HG03103 (cell line): ENCODE measurements around the gene TCF25.
"Not testable (repeated sequence)": the region's sequence is repeated elsewhere in the genome, so short reads cannot be mapped to it uniquely, and the experiment has no call there.

Experiments used
- ATAC-seq: cut with Tn5 transposase; IDR thresholded peaks from one replicate; pipeline ENCODE4 v1.9.1; 2021; ENCODE audit warnings: low read depth; ENCODE audit not compliant: unreplicated experiment

The TCF25 gene

DNA sequence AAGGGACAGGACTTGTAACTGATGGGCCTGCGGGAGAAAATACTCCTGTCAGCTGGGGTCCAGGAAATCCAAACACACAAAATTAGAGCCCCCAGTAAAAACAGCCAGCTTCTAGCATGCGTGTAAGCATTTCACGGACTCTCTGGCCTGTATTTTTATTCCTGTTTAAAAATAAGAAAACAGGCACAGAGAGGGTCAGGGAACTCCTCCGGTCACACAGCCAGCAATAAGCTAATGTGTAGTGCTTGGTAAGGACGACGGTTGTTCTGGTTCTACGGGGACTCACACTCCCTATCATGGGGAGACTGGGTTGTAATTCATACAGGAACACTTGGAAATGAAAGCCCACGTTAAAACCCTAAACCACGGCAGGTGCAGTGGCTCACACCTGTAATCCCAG, 1.5 kb upstream of the TCF25 start:
- ATAC-seq: no peak

DNA sequence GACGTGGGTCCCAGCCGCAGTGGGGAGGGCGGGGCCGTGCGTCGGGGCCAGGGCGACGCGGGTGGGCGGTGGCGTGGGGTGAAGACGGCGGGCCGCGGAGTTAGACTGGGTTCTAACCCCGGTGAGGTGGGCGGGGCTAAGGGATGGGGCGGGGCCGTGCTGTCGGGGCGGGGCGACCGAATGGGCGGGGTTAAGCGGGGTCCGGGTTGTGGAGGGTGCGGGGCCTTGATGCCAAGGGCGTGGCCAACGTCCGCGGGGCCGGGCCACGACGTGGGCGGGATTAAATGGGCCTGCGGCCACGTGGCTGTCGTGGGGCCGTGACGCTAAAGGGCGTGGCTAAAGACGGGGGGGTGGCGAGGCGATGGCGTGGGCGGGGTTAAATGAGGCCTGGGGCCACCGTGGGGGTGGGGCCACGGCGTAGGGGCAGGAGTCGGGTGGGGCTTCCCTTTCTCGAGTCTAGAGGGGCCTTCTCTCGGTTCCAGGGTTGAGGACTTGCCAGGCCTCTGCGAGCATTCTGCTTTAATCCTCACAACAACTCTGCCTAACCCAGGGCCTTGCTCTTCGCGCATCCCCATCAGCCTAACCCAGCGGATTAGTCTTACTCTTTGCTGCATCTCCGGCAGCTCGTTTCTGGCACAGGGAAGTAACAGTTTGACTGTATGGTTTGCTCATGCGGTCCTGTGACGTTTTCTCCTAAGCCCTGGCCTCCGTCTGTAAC, 739 bp downstream of the TCF25 start:
- ATAC-seq: peak; percentile 55

DNA sequence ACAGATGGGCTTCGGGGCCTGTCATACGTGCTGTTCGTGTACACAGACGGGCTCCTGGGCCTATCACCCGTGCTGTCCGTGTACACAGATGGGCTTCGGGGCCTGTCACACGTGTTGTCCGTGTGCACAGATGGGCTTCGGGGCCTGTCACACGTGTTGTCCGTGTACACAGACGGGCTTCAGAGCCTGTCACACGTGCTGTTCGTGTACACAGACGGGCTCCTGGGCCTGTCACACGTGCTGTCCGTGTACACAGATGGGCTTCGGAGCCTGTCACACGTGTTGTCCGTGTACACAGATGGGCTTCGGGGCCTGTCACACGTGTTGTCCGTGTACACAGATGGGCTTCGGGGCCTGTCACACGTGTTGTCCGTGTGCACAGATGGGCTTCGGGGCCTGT, 5.7 kb downstream of the TCF25 start:
- ATAC-seq: not testable (repeated sequence)

DNA sequence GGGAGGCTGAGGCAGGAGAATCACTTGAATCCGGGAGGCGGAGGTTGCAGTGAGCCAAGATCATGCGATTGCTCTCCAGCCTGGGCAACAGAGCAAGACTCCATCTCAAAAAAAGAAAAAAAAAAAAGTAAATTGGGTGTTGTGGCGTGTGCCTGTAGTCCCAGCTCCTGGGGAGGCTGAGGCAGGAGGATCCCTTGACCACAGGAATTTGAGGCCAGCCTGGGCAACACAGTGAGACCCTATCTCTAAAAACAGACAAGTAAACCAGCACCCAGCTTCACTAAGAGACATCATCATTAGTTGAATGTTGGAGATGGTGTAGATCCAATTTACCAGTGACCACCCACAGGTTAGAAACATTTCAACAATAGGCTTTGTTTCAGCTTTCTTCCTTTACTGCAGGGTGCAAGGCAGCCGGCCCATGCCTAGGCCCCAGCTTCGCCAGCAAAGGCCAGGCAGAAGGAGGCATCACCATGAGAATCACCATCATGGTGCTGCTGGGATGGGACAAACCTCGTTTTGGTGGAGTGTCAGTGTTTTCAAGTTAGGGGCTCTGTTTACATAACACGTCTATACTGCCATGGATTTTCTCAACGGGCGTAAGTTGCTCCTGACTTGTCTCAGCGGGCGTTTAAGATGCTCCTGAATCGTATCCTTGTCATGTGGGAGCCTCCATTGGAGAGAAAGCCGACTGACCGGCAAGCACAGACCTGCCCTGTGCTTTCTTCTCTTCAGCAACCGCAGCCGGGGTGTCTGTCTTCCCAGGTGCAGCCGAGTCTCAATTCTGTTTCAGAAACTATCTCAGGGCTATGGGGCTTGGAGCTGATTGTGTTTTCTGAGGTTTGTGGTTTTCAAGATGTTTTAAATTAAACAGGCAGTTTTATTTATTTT, 7.3 kb downstream of the TCF25 start:
- ATAC-seq: no peak

DNA sequence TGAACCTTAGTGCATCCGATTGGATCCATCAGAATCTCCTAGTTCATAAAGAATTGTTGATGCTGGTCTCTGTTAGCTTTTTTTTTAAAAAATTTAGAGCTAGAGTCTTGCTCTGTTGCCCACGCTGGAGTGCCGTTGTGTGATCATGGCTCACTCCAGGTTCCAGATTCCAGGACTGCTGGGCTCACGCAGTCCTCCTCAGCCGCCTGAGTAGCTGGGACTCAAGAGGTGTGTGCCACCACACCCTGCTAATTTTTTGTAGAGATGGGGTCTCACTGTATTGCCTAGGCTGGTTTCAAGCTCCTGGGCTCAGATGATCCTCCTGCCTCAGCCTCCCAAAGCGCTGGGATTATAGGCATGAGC, 8.0 kb downstream of the TCF25 start:
- no peak for ATAC-seq

DNA sequence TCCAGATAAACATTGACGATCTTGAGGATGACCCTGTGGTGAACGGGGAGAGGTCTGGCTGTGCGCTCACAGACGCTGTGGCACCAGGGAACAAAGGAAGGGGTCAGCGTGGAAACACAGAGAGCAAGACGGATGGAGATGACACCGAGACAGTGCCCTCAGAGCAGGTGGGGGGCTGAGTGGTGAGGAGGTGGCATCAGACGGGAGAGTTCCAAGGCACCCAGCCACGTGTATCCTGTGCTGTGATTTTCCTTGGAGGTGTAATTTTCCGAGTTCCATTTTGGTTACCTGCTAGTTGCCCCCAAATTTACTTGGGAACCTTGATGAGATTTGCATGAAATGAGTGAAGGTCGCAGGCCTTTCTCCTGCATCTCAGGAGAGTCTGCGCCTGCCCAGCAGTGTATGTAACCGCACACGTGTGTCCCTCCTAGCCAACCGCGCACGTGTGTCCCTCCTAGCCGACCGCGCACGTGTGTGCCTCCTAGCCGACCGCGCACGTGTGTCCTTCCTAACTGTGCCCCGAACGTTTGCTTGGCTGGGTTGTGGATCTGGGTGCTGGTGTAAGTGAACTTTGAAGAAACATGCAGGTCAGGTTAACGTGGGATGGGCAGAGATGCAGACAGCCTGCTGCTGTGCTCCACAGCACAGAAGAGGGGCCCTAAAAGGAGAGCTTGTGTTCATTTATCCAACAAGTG, 10.1 kb downstream of the TCF25 start:
- ATAC-seq: no peak

DNA sequence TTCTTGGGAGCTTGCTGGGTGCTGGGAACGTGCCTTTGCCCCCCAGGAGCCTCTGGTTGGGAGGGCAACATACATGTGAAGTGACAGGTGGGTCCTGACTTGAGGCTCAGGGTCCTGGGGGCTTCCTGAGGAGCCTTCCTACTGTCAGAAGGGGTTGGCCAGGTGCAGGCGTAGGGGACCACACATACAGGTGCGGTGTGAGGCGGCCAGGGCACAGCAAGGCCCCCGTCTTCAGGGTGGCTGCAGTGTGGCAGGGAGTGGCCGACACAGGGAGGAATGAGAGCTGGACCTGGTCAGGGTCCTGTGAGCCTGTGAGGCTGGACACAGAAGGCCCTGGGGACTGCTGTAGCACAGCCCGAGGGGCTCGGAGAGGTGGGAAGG, 10.6 kb downstream of the TCF25 start:
- ATAC-seq: no peak

DNA sequence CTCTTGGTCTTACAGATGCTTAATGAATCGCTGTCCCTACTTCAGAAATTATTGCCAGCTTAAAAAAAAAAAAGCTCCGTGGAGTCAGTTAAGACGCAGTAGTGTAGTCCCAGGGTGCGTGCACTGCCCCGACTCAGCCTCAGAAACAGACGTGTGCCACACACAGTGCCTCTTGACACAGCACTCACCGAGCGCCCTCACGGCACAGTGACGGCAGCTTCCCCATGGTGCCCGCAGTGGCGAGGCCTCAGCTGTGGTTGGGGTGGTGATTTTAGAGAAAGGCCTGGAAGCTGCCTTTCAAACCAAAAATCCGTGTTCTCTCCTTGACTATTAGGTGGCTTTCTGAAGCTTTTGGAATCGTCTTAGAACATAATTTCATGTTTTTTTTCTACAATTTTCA, 13.9 kb downstream of the TCF25 start:
- no peak for ATAC-seq

DNA sequence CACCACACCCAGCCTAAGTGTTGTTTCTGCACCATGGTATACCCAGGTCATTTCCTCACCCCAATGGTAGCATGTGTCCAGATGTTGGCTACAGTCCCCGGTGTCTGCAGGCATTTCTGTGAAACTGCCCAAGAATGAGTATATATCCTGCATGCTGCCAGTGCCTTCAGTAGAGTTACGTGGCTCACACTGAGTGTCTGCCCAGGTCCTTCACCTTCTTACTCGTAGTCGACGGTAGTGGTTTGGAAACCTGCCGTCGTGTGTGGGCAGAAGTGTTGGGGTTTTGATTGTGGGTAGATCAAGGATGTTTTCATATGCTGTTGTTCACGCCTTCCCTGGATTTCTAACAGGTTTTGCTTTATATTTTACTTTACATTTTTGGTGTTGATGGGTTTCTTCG, 16.8 kb downstream of the TCF25 start:
- no peak for ATAC-seq

DNA sequence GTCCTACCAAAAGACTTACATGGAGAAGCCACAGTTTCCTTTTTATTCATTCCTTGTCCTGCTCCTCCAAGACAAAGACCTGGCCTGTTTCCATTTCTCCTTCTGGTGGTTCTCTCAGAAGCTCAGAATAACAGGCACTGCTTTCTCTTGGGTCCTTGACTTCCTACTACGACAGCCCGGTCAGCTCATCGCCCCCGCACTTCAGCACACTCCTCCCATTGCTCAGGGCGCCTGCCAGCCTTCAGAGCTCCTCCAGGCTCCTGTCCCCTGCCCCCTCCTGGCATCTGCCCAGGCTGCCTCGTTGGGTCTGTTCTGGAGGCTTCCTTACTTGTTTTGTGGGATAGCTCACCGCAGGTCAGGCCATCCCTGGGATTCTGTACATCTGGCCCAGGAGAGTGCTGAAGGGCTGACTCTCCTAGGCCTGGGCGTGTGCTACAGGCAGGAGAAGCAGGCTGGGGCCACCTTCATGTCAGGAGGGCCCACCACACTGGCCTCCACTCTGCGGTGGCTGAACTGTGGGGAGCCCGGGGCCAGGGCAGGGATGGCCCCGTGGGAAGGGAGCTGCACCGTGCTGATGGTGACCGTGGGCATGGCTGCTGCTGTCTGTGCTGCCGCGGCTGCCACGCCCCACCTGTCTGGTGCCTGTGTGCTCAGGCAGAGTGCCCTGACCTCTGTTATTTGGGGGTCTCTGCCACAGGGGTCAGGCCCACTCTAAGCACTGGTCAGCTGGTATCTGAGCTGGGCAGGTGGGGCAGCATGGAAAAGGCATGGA, 17.7 kb downstream of the TCF25 start:
- no peak for ATAC-seq

DNA sequence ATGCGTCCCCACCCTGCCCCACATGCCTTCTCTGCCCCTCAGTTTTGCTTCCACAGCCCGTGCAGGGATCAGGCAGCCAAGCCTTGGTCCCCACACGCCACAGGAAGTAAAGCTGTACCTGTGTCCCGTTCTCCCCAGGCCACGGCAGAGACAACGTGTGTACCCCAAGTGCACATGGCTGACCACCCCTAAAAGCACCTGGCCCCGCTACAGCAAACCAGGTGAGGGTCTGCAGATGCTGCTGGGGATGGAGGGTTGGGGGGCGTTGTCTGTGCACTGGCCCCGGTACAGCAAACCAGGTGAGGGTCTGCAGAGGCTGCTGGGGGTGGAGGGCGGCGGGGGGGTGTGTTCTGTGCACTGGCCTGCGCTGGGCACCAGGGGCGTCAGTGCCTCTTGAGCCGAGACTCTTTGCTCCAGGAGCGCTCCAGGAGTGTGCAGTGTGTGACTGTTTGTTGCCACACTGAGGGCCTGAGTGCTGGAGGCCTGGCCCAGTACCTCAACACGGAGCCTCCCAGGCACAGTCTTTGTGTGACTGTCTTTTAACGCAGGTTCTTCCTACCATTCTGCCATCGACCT, 18.8 kb downstream of the TCF25 start:
- ATAC-seq: no peak

DNA sequence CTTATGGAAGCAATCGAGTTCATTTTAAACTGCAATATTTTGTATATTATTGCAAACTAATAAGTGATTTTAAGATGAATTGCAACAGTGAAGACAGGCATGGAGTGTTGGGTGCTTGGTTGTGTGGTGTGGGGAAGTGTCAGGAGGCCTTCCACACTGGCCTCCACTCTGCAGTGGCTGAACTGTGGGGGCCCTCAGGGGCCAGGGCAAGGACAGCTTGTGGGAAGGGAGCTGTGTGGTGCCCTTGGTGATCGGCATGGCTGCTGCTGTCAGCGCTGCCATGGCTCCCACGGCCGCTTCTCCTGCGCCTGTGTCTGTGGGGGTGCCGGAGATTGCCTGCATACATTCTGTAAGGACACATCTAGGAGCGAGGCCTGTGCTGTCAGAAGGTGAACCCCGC, 19.2 kb downstream of the TCF25 start:
- no peak for ATAC-seq

DNA sequence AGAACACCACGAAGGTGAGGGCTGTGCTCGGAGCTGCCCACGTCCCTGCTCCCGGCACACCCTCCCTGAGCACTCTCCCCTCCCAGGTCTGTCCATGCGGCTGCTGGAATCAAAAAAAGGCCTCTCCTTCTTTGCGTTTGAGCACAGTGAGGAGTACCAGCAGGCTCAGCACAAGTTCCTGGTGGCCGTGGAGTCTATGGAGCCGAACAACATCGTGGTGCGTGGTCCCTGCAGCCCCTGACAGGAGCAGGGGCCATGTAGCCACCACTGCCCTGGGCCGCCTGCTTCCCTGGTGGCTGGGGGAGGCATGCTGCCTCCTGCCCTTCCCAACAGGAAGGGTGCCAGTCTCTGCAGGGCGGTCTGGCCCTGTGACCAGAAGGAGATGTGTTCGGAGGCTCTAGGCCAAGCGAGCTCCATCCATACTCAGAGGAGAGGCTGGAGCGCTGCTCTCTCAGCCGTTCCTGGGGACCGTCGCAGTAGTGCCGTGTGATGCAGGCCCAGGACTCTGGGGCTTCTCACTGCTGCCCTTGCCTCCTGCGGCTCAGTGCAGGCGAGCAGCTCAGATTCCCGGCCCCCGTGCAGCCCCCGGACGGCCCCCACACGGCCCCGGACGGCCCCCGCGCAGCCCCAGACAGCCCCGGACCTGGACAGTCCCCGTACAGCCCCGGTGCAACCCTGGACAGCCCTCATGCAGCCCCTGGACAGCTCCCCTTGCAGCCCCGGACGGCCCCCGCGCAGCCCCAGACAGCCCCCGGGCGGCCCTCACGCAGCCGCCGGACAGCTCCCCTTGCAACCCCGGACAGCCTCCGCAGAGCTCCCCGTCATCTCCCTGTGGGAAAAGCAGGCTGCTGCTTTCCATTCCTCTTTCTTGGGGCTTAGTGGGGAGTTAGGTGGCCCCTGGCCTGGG, 20.5 kb downstream of the TCF25 start:
- no peak for ATAC-seq

DNA sequence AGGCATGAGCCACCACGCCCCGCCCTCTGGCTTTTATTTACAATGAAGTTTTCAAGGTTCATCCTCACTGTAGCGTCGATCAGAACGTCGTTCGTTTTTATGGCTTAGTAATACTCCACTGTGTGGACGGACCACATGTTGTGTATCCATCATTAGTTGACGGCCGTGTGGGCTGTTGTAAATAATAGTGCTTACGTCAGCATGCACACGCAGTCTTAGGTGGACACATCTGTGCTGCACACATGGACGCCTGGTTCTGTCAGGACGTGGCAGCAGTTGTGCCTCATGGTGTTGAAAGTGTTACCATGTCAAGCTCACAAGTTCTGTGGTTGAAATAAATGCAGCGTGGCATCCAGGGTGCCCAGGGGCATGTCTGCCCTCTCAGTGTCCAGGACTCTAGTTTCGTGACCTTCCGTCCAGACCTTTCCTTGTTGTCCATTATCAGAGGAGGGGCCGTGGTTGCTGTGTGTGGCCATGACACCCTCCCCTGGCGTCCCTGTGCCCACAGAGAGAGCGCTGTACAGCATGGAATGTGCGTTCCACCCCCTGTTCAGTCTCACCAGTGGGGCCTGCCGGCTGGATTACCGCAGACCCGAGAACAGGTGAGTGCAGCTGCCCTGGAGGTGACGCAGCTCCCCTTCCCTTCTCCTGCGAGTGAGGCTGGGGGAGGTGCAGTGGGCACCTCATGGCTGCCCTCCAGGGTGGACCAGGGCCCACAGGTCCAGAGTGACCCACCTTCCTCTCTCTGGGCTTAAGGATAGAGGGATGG, 22.3 kb downstream of the TCF25 start:
- ATAC-seq: no peak

DNA sequence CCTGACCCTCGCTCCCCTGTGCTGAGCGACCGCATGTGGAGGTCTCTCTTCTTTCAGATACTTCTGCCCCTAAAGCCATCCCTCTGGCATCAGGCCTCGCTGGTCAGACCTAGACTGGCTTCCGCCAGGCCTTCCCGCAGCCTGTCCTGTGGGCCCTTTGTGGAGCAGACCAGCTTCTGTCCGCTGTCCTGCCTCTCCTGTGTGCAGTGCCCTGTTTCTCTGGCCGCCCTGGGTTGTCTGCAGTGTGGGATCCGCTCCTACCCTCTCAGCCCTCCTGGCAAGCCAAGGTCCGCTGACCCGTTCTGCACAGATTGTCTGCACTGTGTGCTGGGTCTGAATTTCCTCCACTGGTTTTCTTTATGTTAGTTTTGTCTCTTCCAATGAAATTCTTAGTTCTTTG, 23.8 kb downstream of the TCF25 start:
- ATAC-seq: no peak

DNA sequence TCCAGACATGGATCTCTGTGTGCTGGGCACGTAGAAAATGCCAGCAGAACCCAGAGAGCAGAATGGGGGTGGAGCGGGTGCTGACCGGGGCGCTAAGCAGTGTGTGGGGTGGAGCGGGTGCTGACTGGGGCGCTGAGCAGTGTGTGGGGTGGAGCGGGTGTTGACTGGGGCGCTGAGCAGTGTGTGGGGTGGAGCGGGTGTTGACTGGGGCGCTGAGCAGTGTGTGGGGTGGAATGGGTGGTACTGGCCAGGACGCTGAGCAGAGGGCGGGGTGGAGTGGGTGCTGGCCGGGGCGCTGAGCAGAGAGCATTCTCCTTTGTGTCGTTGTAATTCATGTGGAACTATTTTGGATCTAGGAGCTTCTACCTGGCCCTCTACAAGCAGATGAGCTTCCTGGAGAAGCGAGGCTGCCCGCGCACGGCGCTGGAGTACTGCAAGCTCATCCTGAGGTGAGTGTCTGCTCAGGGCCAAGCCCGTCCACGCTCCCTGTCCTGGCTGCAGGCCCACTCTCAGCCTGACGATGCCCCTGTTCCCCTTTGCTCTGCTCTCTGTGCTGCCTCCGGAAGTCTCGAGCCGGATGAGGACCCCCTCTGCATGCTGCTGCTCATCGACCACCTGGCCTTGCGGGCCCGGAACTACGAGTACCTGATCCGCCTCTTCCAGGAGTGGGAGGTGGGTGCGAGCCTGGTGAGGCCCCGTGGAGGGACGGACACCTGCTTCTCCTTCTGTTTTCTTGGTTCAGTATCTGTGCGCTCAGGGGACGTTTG, 25.0 kb downstream of the TCF25 start:
- ATAC-seq: no peak

DNA sequence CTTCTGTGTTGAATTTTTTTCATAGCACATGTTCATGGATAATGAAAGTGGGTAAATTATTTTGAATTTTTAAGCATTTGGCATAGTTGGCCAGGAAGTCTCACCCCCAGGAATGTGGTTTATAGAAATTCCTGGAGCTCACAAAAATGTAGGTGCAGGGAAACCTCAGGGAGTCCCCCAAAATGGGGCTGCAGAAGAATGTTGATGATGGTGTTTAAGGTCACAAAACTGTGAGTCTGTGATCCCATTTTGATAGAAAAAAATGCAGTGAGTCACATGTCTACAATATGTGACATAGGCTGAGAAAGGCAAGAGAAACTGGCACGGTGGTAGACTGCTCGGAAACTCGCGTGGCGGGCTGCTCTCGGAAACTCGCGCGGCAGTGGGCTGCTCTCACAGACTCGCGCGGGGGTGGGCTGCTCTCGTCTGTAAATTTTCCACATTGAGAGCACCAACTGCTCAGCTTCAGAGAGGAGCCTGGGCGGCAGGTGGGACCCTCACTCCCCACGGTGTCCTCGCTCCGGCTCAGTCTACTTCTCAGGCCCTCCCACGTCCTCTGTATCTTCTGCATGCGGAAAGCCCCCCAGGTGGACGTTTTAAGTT, 26.6 kb downstream of the TCF25 start:
- no peak for ATAC-seq

DNA sequence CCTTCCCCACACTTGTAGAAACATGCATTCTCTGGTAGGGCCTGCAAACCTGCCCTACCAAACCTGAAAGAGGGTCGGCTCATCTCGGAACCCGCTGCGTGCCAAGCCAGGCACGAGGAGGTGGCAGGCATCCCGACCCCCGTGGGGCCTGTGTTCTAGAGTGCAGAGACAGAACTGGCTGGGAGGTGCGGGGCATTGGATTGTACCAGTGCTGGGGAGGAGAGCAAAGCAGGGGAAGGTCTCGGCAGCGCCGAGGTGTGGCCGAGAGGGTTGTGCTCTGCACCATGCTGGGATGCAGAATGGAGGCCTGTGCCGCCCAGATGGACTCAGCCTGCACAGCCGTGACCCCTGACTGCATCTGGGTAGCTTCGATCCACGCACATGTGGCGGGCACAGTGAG, 27.5 kb downstream of the TCF25 start:
- ATAC-seq: no peak
